ENCODE results near the gene SLIT3. TPM values are rescaled to one million over a fixed set of nuclear protein-coding genes. Genes with fewer than 3 reads are reported as not detected.

SLIT3 gene
- total and polyA plus RNA-seq, 9 of the 15 experiments (the other 6 are each of a cell fraction or from before 2014, with no cell fraction given), result 0.01 to 0.04 TPM; not detected in 7

DNA sequence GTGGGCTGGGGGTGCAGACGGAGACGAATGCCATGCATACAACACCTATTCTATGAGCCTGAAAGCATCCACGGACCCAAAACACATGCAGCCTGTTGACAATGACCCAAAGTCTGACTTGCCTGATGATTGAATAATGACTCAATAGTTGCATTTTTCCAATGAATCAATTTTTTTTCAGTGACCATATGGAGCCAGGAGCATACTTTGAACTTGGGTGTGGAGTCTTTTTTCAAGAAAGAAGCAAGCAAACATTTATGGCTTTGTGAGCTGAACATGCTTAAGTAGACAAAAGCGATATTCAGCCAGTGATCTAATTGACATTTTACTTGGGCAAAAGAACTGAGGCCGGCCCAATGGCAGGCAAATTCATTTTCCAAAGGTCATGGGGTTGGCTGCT, 437.9 kb downstream of the SLIT3 start (continued):
- TF ChIP-seq PCBP2 (IDR thresholded peaks at IDR 0.05; ENCODE audit: low read depth, low read length, poor library complexity, severe bottlenecking), result no peak

DNA sequence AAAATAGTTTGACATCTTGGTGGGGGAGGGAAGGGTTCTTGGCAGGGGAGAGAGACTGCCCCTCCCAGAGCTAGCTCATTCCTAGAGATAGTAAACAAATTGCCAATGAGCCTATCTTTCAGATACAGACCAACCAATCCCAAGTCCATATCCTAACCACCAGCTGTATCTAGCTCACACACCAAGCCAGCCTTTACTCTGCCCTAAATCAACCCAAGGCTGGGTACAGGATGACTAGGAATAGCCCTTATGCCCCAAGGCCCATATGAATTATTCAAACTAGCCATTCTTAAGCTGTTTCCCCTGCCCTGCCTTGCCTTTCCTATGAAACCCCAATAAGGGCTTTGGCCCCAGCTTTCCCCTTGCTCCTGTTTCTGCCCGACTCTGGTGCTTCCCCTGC, 440.4 kb downstream of the SLIT3 start:
- BruUV-seq (replicated peaks), result no TSS peak
- no peak for ATAC-seq

More for the DNA sequence above, 440.4 kb downstream of the SLIT3 start:
- Histone ChIP-seq H3K4me1 (replicated peaks in 1 of 2; ENCODE audit: control insufficient read depth in 2 of 2, insufficient read depth in 2 of 2, low read length in 2 of 2) (no peaks in the 10 kb centered on the region), H3K9ac (ENCODE audit: insufficient read depth in 1 of 2, low read depth in 2 of 2, low read length in 2 of 2) (no peak overlapping the region), H2AFZ (ENCODE audit: low read depth, low read length) (no peak overlapping the region), H3K4me3 (no peak overlapping the region), H3K27me3 (ENCODE audit: control insufficient read depth in 2 of 2, insufficient read depth in 2 of 2, low read length in 2 of 2) (peaks cover 0 to 18% of the 10 kb centered on the region in 2 experiments; a peak in 4 of 5 replicates), H4K20me1 (replicated peaks; ENCODE audit: control insufficient read depth, insufficient read depth, low read length) (no peaks in the 10 kb centered on the region), H3K79me2 (ENCODE audit: control insufficient read depth, insufficient read depth, low read length) (no peaks in the 10 kb centered on the region), H3K27ac (ENCODE audit: extremely low read depth, low read depth, low read length) (no peak overlapping the region), H3K4me2 (ENCODE audit: insufficient read depth, low read length) (no peak overlapping the region), H3K9me1 (ENCODE audit: control insufficient read depth, insufficient read depth, low read length) (no peaks in the 10 kb centered on the region), H3K9me3 (replicated peaks; ENCODE audit: control insufficient read depth, insufficient read depth, low read depth, low read length) (no peaks in the 10 kb centered on the region), H3K36me3 (ENCODE audit: control insufficient read depth, insufficient read depth, low read length) (no peaks in the 10 kb centered on the region)
- 20% methylated on average over 1 of the region's 1 CpG for whole genome bisulfite sequencing (ENCODE audit: insufficient coverage, low coverage, missing lambda C conversion rate)
- CTCF ChIA-PET (ENCODE audit: low intra/inter-chr PET ratio), result no interaction called here
- POLR2A ChIA-PET, result no interaction called here
- TF ChIP-seq OTX1 (CRISPR knock-in tag; IDR thresholded peaks at IDR 0.05), result no peak
- no peak for TF ChIP-seq POLR2AphosphoS2 (IDR thresholded peaks at IDR 0.05; ENCODE audit: low read length)
- no peak for TF ChIP-seq IFI16 (CRISPR knock-in tag; IDR thresholded peaks at IDR 0.05)
- no peak for TF ChIP-seq MTF1 (CRISPR knock-in tag; IDR thresholded peaks at IDR 0.05; ENCODE audit: borderline replicate concordance)
- TF ChIP-seq MEIS2 (IDR thresholded peaks at IDR 0.05; ENCODE audit: partially characterized antibody), result no peak
- no peak for TF ChIP-seq PML (IDR thresholded peaks at IDR 0.05; ENCODE audit: low read length)
- no peak for TF ChIP-seq RBM34 (IDR thresholded peaks at IDR 0.05; ENCODE audit: borderline replicate concordance, insufficient read depth, low read length)
- no peak for TF ChIP-seq NFATC3 (IDR thresholded peaks at IDR 0.05)
- no peak for TF ChIP-seq EWSR1 (IDR thresholded peaks at IDR 0.05; ENCODE audit: borderline replicate concordance, low read depth, partially characterized antibody)
- TF ChIP-seq MYNN (IDR thresholded peaks at IDR 0.05), result no peak
- no peak for TF ChIP-seq MYNN (CRISPR knock-in tag; IDR thresholded peaks at IDR 0.05)
- no peak for TF ChIP-seq CBFB (CRISPR knock-in tag; IDR thresholded peaks at IDR 0.05)
- TF ChIP-seq, protein P1, sequence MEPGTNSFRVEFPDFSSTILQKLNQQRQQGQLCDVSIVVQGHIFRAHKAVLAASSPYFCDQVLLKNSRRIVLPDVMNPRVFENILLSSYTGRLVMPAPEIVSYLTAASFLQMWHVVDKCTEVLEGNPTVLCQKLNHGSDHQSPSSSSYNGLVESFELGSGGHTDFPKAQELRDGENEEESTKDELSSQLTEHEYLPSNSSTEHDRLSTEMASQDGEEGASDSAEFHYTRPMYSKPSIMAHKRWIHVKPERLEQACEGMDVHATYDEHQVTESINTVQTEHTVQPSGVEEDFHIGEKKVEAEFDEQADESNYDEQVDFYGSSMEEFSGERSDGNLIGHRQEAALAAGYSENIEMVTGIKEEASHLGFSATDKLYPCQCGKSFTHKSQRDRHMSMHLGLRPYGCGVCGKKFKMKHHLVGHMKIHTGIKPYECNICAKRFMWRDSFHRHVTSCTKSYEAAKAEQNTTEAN (CRISPR knock-in tag; IDR thresholded peaks at IDR 0.05), result no peak
- TF ChIP-seq RCOR1 (IDR thresholded peaks at IDR 0.05; ENCODE audit: borderline replicate concordance in 1 of 2, low read depth in 2 of 2, low read length in 2 of 2), result no peak
- TF ChIP-seq, protein P2, sequence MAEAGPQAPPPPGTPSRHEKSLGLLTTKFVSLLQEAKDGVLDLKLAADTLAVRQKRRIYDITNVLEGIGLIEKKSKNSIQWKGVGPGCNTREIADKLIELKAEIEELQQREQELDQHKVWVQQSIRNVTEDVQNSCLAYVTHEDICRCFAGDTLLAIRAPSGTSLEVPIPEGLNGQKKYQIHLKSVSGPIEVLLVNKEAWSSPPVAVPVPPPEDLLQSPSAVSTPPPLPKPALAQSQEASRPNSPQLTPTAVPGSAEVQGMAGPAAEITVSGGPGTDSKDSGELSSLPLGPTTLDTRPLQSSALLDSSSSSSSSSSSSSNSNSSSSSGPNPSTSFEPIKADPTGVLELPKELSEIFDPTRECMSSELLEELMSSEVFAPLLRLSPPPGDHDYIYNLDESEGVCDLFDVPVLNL (CRISPR knock-in tag; IDR thresholded peaks at IDR 0.05; ENCODE audit: low read depth), result no peak
- FAIRE-seq (no peak), DNase-seq (ENCODE audit: extremely low read depth in 1 of 4, low spot score in 3 of 4) (no peak)
- in situ Hi-C loops (cut with MboI), result no loop called here
- intact Hi-C loops (cut with micrococcal nuclease), result no loop called here
